Panc1 (cell line): ENCODE data around the gene PTPRO. TPM values are rescaled to one million over a fixed set of nuclear protein-coding genes. Genes with fewer than 3 reads are reported as not detected.

ENCODE experiments used
- ATAC-seq: fragments of 200-7000 bp; cut with Tn5 transposase; 2 replicates; pipeline ENCODE4 v1.9.1; 2020; ENCODE audit warnings: mild to moderate bottlenecking, moderate library complexity
- BruUV-seq: library from RNA; stranded (reverse); fragments of 400-500 nt; replicated peaks from 2 replicates; lab custom pipeline; 2021; lab: Mats Ljungman, UMichigan
- CTCF ChIA-PET: fragments of 300-600 bp; sonication (Branson Sonifier 250); formaldehyde crosslinking; loops from one replicate; lab custom pipeline; 2022; ENCODE audit warnings: antibody characterized with exemption; lab: Charles Lee
- POLR2A ChIA-PET: fragments of 300-600 bp; sonication (Branson Sonifier 250); formaldehyde crosslinking; loops from one replicate; lab custom pipeline; 2022; ENCODE audit warnings: antibody characterized with exemption; lab: Charles Lee
- DNase-seq: peaks from one replicate; pipeline ENCODE4 v3.0.0-alpha.2; 2010; ENCODE audit warnings: low read depth, low spot score
- H3K27ac ChIP-seq: 2 replicates; pipeline ENCODE4 v1.5.1; 2011; ENCODE audit warnings: mild to moderate bottlenecking, low read length, inconsistent platforms
- H3K27me3 ChIP-seq: fragments of 200-500 bp; sonication (Bioruptor generic); 2 replicates; pipeline ENCODE4 v1.6.0; 2014; ENCODE audit warnings: low read length, inconsistent platforms; ENCODE audit not compliant: control insufficient read depth, insufficient read depth
- H3K36me3 ChIP-seq: fragments of 200-500 bp; sonication (Bioruptor generic); 2 replicates; pipeline ENCODE4 v1.5.1; 2014; ENCODE audit warnings: inconsistent platforms, mild to moderate bottlenecking, low read length, moderate library complexity; ENCODE audit not compliant: control insufficient read depth, insufficient read depth
- H3K4me1 ChIP-seq: 2 replicates; pipeline ENCODE4 v1.5.1; 2011; ENCODE audit warnings: inconsistent platforms, mild to moderate bottlenecking, low read length, moderate library complexity; ENCODE audit not compliant: control insufficient read depth, insufficient read depth
- H3K4me3 ChIP-seq, 2 experiments: 2 replicates each; pipeline ENCODE4 v1.5.1; 2011 to 2012; ENCODE audit warnings: low read depth in 2 of 2, low read length in 2 of 2, mild to moderate bottlenecking in 2 of 2, inconsistent platforms in 1 of 2, moderate library complexity in 1 of 2
- H3K9me3 ChIP-seq: fragments of 200-500 bp; sonication (Bioruptor generic); 2 replicates; pipeline ENCODE4 v1.5.1; 2014; ENCODE audit warnings: low read depth, mild to moderate bottlenecking, inconsistent platforms, low read length, moderate library complexity; ENCODE audit not compliant: control insufficient read depth, insufficient read depth
- POLR2AphosphoS5 ChIP-seq: IDR thresholded peaks from 2 replicates; pipeline ENCODE4 v1.6.1; 2012; ENCODE audit warnings: mild to moderate bottlenecking, low read depth, low read length, moderate library complexity
- SIN3A ChIP-seq: IDR thresholded peaks from 2 replicates; pipeline ENCODE4 v1.6.1; 2012; ENCODE audit warnings: low read depth, mild to moderate bottlenecking, low read length, moderate library complexity, borderline replicate concordance; ENCODE audit not compliant: insufficient read depth
- TCF7L2 ChIP-seq: IDR thresholded peaks from 2 replicates; pipeline ENCODE4 v1.6.1; 2011; ENCODE audit warnings: mild to moderate bottlenecking, low read depth, low read length, inconsistent platforms
- in situ Hi-C: cut with HindIII; loops from 2 replicates; pipeline ENCODE4 v1.10.0; 2016; ENCODE audit warnings: low sequenced_read_pairs, low pct_unique_long_range_greater_than_20kb
- intact Hi-C: fragments of 100-400 bp; cut with micrococcal nuclease; formaldehyde crosslinking; loops from one replicate; pipeline ENCODE4 v1.10.0; 2022; ENCODE audit not compliant: unreplicated experiment
- total RNA-seq: library from RNA; stranded (reverse); gene quantifications from one replicate; pipeline ENCODE4 v1.2.1, GENCODE V29; 2021; ENCODE audit not compliant: unreplicated experiment
- TF ChIP-seq, protein P1 (sequence below): fragments of 450-650 bp; IDR thresholded peaks from 2 replicates; pipeline ENCODE4 v1.5.1; 2017; ENCODE audit warnings: mild to moderate bottlenecking
- TF ChIP-seq, protein P2 (sequence below), 2 experiments: IDR thresholded peaks; 2 replicates each; pipeline ENCODE4 v1.6.1; 2011 to 2012; ENCODE audit warnings: low read depth in 2 of 2, control low read depth in 1 of 2, low read length in 1 of 2, mild to moderate bottlenecking in 1 of 2, moderate library complexity in 1 of 2; ENCODE audit not compliant: insufficient read depth in 1 of 2

The PTPRO gene
- total RNA-seq, 1 experiment from 2014 or later, result not detected

DNA sequence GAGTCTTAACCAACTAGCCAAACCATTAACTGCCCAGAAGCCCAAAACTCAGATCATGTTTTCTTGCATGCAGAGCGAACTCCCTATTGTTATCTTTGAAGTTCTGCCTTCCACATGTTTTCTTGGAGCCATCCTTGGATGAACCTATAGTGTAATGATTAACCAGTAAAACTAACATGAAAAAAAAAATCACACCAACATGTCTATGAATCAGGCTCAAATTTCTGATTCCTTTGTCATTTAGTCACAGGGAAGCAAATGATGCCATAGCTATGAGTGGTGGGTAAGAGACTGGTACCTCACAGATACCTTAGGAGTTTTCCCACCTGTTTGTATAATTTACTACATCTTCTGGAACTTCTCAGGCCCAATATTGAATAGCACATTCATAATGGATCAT, 70.7 kb downstream of the PTPRO start:
- intact Hi-C loops (no loop called here), in situ Hi-C loops (no loop called here)
- ChIA-PET CTCF (no interaction called here), POLR2A (no interaction called here)
- no peaks in the 10 kb centered on the region for H3K36me3 ChIP-seq
- no peaks in the 10 kb centered on the region for H3K9me3 ChIP-seq
- H3K27ac ChIP-seq, result no peak overlapping the region
- TF ChIP-seq SIN3A, result no peak
- no peak for TF ChIP-seq POLR2AphosphoS5
- TF ChIP-seq, protein P1, sequence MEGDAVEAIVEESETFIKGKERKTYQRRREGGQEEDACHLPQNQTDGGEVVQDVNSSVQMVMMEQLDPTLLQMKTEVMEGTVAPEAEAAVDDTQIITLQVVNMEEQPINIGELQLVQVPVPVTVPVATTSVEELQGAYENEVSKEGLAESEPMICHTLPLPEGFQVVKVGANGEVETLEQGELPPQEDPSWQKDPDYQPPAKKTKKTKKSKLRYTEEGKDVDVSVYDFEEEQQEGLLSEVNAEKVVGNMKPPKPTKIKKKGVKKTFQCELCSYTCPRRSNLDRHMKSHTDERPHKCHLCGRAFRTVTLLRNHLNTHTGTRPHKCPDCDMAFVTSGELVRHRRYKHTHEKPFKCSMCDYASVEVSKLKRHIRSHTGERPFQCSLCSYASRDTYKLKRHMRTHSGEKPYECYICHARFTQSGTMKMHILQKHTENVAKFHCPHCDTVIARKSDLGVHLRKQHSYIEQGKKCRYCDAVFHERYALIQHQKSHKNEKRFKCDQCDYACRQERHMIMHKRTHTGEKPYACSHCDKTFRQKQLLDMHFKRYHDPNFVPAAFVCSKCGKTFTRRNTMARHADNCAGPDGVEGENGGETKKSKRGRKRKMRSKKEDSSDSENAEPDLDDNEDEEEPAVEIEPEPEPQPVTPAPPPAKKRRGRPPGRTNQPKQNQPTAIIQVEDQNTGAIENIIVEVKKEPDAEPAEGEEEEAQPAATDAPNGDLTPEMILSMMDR, result no peak
- H3K4me3 ChIP-seq, result no peak overlapping the region
- ATAC-seq (no peak), DNase-seq (no peak)
- no peaks in the 10 kb centered on the region for H3K4me1 ChIP-seq
- H3K27me3 ChIP-seq, result no peaks in the 10 kb centered on the region
- no TSS peak for BruUV-seq

DNA sequence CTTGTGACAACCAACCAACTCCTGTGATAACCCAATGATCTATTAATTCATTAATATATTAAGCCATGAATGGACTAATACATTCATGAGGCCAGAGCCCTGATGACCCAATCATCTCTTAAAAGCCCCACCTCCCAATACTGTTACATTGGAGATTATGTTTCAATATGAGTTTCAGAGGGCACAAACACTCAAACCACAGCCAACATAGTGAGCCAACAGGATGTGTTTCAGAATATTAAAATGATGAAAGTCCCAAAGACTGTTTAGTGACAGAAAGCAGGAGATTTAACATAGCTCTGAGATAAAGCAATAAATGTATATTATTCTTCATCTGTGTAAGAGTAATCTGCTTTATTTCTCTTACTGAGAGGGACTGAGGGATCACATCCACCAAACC, 71.7 kb downstream of the PTPRO start:
- in situ Hi-C loops (no loop called here), intact Hi-C loops (no loop called here)
- no peaks in the 10 kb centered on the region for H3K9me3 ChIP-seq
- H3K27me3 ChIP-seq, result no peaks in the 10 kb centered on the region
- ATAC-seq, result no peak
- H3K27ac ChIP-seq, result no peak overlapping the region
- H3K4me3 ChIP-seq, result no peak overlapping the region
- BruUV-seq, result no TSS peak
- no peak for DNase-seq
- H3K36me3 ChIP-seq, result no peaks in the 10 kb centered on the region
- TF ChIP-seq TCF7L2, result no peak
- TF ChIP-seq SIN3A, result no peak
- TF ChIP-seq, protein P1, result no peak
- no peak for TF ChIP-seq POLR2AphosphoS5
- TF ChIP-seq, protein P2, sequence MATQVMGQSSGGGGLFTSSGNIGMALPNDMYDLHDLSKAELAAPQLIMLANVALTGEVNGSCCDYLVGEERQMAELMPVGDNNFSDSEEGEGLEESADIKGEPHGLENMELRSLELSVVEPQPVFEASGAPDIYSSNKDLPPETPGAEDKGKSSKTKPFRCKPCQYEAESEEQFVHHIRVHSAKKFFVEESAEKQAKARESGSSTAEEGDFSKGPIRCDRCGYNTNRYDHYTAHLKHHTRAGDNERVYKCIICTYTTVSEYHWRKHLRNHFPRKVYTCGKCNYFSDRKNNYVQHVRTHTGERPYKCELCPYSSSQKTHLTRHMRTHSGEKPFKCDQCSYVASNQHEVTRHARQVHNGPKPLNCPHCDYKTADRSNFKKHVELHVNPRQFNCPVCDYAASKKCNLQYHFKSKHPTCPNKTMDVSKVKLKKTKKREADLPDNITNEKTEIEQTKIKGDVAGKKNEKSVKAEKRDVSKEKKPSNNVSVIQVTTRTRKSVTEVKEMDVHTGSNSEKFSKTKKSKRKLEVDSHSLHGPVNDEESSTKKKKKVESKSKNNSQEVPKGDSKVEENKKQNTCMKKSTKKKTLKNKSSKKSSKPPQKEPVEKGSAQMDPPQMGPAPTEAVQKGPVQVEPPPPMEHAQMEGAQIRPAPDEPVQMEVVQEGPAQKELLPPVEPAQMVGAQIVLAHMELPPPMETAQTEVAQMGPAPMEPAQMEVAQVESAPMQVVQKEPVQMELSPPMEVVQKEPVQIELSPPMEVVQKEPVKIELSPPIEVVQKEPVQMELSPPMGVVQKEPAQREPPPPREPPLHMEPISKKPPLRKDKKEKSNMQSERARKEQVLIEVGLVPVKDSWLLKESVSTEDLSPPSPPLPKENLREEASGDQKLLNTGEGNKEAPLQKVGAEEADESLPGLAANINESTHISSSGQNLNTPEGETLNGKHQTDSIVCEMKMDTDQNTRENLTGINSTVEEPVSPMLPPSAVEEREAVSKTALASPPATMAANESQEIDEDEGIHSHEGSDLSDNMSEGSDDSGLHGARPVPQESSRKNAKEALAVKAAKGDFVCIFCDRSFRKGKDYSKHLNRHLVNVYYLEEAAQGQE (IDR thresholded peaks at IDR 0.05; ENCODE audit: insufficient read depth in 1 of 2, low read depth in 2 of 2, low read length in 1 of 2), result no peak
- ChIA-PET CTCF (no interaction called here), POLR2A (no interaction called here)
- H3K4me1 ChIP-seq, result no peaks in the 10 kb centered on the region

DNA sequence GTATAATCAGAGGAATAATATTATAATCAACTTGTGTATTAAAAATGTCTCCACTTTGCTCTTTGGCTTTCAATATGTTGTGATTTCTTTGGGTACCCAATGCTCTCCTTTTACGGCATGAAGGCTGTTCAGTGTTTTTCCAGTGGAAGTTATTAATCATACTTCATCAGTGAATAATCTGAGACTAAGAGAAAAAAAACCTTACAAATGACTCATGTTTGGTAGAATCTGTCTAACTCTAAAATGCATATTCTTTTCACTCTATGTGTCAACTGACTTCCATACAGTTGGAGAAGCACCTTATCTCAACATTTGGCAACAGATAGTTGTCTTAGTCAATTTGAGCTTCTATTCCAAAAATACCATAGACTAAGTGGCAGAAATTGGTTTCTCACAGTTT, 82.2 kb downstream of the PTPRO start:
- no TSS peak for BruUV-seq
- Histone ChIP-seq H3K9me3 (no peaks in the 10 kb centered on the region), H3K27me3 (no peaks in the 10 kb centered on the region; the same call in 1 of the 2 replicates), H3K36me3 (no peaks in the 10 kb centered on the region), H3K4me3 (no peak overlapping the region), H3K4me1 (no peaks in the 10 kb centered on the region), H3K27ac (no peak overlapping the region)
- in situ Hi-C loops (no loop called here), intact Hi-C loops (no loop called here)
- DNase-seq (no peak), ATAC-seq (no peak)
- ChIA-PET CTCF (no interaction called here), POLR2A (no interaction called here)
- TF ChIP-seq SIN3A (no peak), TCF7L2 (no peak), POLR2AphosphoS5 (no peak)
- TF ChIP-seq, protein P2 (IDR thresholded peaks at IDR 0.05; ENCODE audit: insufficient read depth in 1 of 2, low read depth in 2 of 2, low read length in 1 of 2), result no peak
- TF ChIP-seq, protein P1, result no peak
